Breast epithelium (tissue), 4 donors: ENCODE data around the gene CSMD2. TPM values are rescaled to one million over a fixed set of nuclear protein-coding genes. Genes with fewer than 3 reads are reported as not detected.

Experiments used
- DNase-seq, 2 donors: peaks; one replicate each; pipeline ENCODE4 v3.0.0-alpha.2; 2019; ENCODE audit warnings: low spot score in 2 of 2
- H3K27ac ChIP-seq, 2 donors: fragments of 200-600 bp; sonication (generic) in 1 of 2; one replicate each; pipeline ENCODE4 v1.5.1; 2016 to 2019; ENCODE audit warnings: mild to moderate bottlenecking in 1 of 2
- H3K27me3 ChIP-seq, 2 donors: fragments of 200-600 bp; sonication (generic) in 1 of 2; one replicate each; pipeline versions ENCODE4 v1.5.1 to v1.6.0; 2017 to 2019; ENCODE audit warnings: control low read depth in 1 of 2, mild to moderate bottlenecking in 1 of 2
- H3K36me3 ChIP-seq: fragments of 200-600 bp; one replicate; pipeline ENCODE4 v1.5.1; 2019
- H3K4me1 ChIP-seq, 2 donors: fragments of 200-600 bp; sonication (generic); one replicate each; pipeline ENCODE4 v1.5.1; 2016 to 2019; ENCODE audit warnings: control low read depth in 1 of 2
- H3K4me3 ChIP-seq, 3 donors: fragments of 200-600 bp; sonication (generic); 1 replicate in 2 of 3; 2 replicates in 1 of 3; pipeline ENCODE4 v1.5.1; 2016 to 2019; ENCODE audit warnings: mild to moderate bottlenecking in 3 of 3, moderate library complexity in 2 of 3
- H3K9me3 ChIP-seq, 2 donors: fragments of 200-600 bp; sonication (generic) in 1 of 2; one replicate each; pipeline ENCODE4 v1.5.1; 2016 to 2019; ENCODE audit warnings: control low read depth in 1 of 2
- CTCF ChIP-seq, 3 donors: fragments of 450-650 bp; IDR thresholded peaks; one replicate each; pipeline ENCODE4 v1.5.1; 2016 to 2017; ENCODE audit warnings: antibody characterized with exemption in 3 of 3, mild to moderate bottlenecking in 3 of 3, moderate library complexity in 3 of 3
- POLR2A ChIP-seq: fragments of 450-650 bp; IDR thresholded peaks from one replicate; pipeline ENCODE4 v1.6.1; 2016; ENCODE audit warnings: antibody characterized with exemption, mild to moderate bottlenecking, moderate library complexity
- POLR2AphosphoS5 ChIP-seq, 3 donors: sonication (generic); formaldehyde crosslinking; IDR thresholded peaks; one replicate each; pipeline ENCODE4 v1.6.1; 2017; ENCODE audit warnings: antibody characterized with exemption in 3 of 3
- intact Hi-C: fragments of 100-400 bp; cut with DNase I; formaldehyde crosslinking; loops from one replicate; pipeline ENCODE4 v1.15.1; 2023; ENCODE audit warnings: low total_unique reads
- total RNA-seq, 3 donors: library from RNA; depleted of rRNA; stranded (reverse); fragments of >200 nt; gene quantifications; one replicate each; pipeline ENCODE4 v1.1.0, GENCODE V29; 2016

Gene CSMD2
- total RNA-seq, 3 donors from 2014 or later, result 0.33 to 2.6 (median 0.44) TPM

DNA sequence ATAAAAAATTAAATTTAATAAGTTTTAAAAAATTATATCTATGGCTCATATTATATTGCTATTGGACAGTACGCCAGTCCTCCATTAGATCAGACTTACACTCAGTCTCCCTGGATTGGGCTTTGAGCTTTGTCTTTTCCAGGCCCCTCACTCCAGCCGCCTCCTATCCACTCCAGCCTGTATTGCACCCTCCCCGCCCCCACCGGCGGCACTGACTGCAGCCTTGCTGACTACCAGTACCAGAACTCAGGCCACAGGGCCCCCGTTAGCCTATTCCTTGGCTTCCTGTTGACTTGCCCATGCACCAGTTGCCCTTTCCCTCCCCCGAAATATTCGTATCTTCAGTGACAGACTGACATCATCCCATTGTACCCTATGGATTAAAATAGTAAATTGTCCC is 127.9 kb downstream of the CSMD2 start:
- Histone ChIP-seq H3K36me3 (no peaks in the 10 kb centered on the region), H3K27me3 (no peaks in the 10 kb centered on the region), H3K4me3 (no peak overlapping the region), H3K4me1 (no peaks in the 10 kb centered on the region), H3K27ac (no peak overlapping the region), H3K9me3 (no peaks in the 10 kb centered on the region)
- intact Hi-C loops, result no loop called here
- TF ChIP-seq POLR2AphosphoS5 (IDR thresholded peaks at IDR 0.05) (no peak), CTCF (IDR thresholded peaks at IDR 0.05) (no peak), POLR2A (no peak)
- no peak for DNase-seq

- no peaks in the 10 kb centered on the region for H3K9me3 ChIP-seq
- intact Hi-C loops, result no loop called here
- H3K36me3 ChIP-seq, result no peaks in the 10 kb centered on the region
- H3K4me3 ChIP-seq, result no peak overlapping the region
- H3K4me1 ChIP-seq, result no peaks in the 10 kb centered on the region
- H3K27ac ChIP-seq, result no peak overlapping the region
- no peak for TF ChIP-seq CTCF (IDR thresholded peaks at IDR 0.05)
- TF ChIP-seq POLR2AphosphoS5 (IDR thresholded peaks at IDR 0.05), result no peak
- TF ChIP-seq POLR2A, result no peak
- DNase-seq, result no peak
- H3K27me3 ChIP-seq, result no peaks in the 10 kb centered on the region
Measured at GRCh38 chr1:34034036-34034435, 131.0 kb downstream of the CSMD2 start.

- no peaks in the 10 kb centered on the region for H3K9me3 ChIP-seq
- no peaks in the 10 kb centered on the region for H3K27me3 ChIP-seq
- H3K4me1 ChIP-seq, result no peaks in the 10 kb centered on the region
- intact Hi-C loops, result no loop called here
- H3K36me3 ChIP-seq, result no peaks in the 10 kb centered on the region
- H3K27ac ChIP-seq, result no peak overlapping the region
- H3K4me3 ChIP-seq, result no peak overlapping the region
- no peak for DNase-seq
- no peak for TF ChIP-seq POLR2AphosphoS5 (IDR thresholded peaks at IDR 0.05)
- TF ChIP-seq CTCF (IDR thresholded peaks at IDR 0.05), result no peak
- no peak for TF ChIP-seq POLR2A
Measured at GRCh38 chr1:34029954-34030353, 135.1 kb downstream of the CSMD2 start.

GRCh38 chr1:34029515-34029914 is 135.5 kb downstream of the CSMD2 start:
- no peak for DNase-seq
- no peaks in the 10 kb centered on the region for H3K36me3 ChIP-seq
- no peaks in the 10 kb centered on the region for H3K9me3 ChIP-seq
- no peaks in the 10 kb centered on the region for H3K4me1 ChIP-seq
- H3K4me3 ChIP-seq, result no peak overlapping the region
- TF ChIP-seq CTCF (IDR thresholded peaks at IDR 0.05) (no peak), POLR2AphosphoS5 (IDR thresholded peaks at IDR 0.05) (no peak), POLR2A (no peak)
- H3K27ac ChIP-seq, result no peak overlapping the region
- no peaks in the 10 kb centered on the region for H3K27me3 ChIP-seq
- intact Hi-C loops, result no loop called here

GRCh38 chr1:34028381-34029055 is 136.5 kb downstream of the CSMD2 start:
- DNase-seq, result no peak
- Histone ChIP-seq H3K4me1 (no peaks in the 10 kb centered on the region), H3K36me3 (no peaks in the 10 kb centered on the region), H3K9me3 (no peaks in the 10 kb centered on the region), H3K27ac (no peak overlapping the region), H3K27me3 (no peaks in the 10 kb centered on the region), H3K4me3 (no peak overlapping the region)
- intact Hi-C loops, result no loop called here
- TF ChIP-seq POLR2A (no peak), POLR2AphosphoS5 (IDR thresholded peaks at IDR 0.05) (no peak), CTCF (IDR thresholded peaks at IDR 0.05) (no peak)
